Epithelial cell of alveolus of lung (primary cell): ENCODE data around the gene CFAP74. TPM values are rescaled to one million over a fixed set of nuclear protein-coding genes. Genes with fewer than 3 reads are reported as not detected.

Source experiments
- total RNA-seq: library from RNA; depleted of rRNA; stranded (reverse); fragments of >200 nt; gene quantifications from 2 replicates; pipeline ENCODE4 v1.2.1, GENCODE V29; 2015

Gene CFAP74
- total RNA-seq, result not detected in 2 replicates

GRCh38 chr1:2003541-2004131 is at the start of gene CFAP74:
Gene CFAP74 (minus strand): TSS chr1:2003786. CDS start chr1:1990956, 12,830 bp downstream.

GRCh38 chr1:2049718-2050431 is 46.3 kb upstream of the CFAP74 start, which contains the start of gene PRKCZ:
Gene PRKCZ (plus strand): TSS chr1:2050411. CDS start chr1:2050631, 220 bp downstream.

GRCh38 chr1:2019172-2019543 is 15.6 kb upstream of the CFAP74 start, which contains the start of gene GABRD:
Gene GABRD (plus strand): TSS chr1:2019345. CDS start chr1:2019424, 79 bp downstream.

GRCh38 chr1:1918901-1919303 is 84.7 kb downstream of the CFAP74 start, which contains the start of gene TMEM52:
Gene TMEM52 (minus strand): TSS chr1:1919279. CDS start chr1:1919265, 14 bp downstream.

GRCh38 chr1:1914971-1915692 is 88.5 kb downstream of the CFAP74 start, which contains the start of gene CALML6:
Gene CALML6 (plus strand): TSS chr1:1915260. CDS start chr1:1915281, 21 bp downstream.

GRCh38 chr1:1890506-1891348 is 112.9 kb downstream of the CFAP74 start, which contains the start of gene GNB1:
Gene GNB1 (minus strand): TSS chr1:1891087. CDS start chr1:1825453, 65,634 bp downstream.

Other genes starting within 250 kb of the CFAP74 start
- gene NADK, start 225.3 kb downstream of the CFAP74 start, total RNA-seq, result 38.8 and 45.2 TPM in 2 replicates
- 140 and 180 TPM in 2 replicates for gene GNB1, start 112.7 kb downstream of the CFAP74 start, total RNA-seq
- not detected in 2 replicates for gene CALML6, start 88.5 kb downstream of the CFAP74 start, total RNA-seq
- gene TMEM52, start 84.5 kb downstream of the CFAP74 start, total RNA-seq, result 0.65 and 4.5 TPM in 2 replicates
- gene GABRD, start 15.6 kb upstream of the CFAP74 start, total RNA-seq, result not detected in 2 replicates
- gene PRKCZ, start 46.6 kb upstream of the CFAP74 start, total RNA-seq, result 0.64 and 3.2 TPM in 2 replicates
- gene FAAP20, start 191.0 kb upstream of the CFAP74 start, total RNA-seq, result 57.1 and 64.0 TPM in 2 replicates
- gene SKI, start 224.5 kb upstream of the CFAP74 start, total RNA-seq, result 34.0 and 54.9 TPM in 2 replicates